ENCODE results near the gene ADGRG6. TPM values are rescaled to one million over a fixed set of nuclear protein-coding genes. Genes with fewer than 3 reads are reported as not detected.

Gene ADGRG6
- total and polyA plus RNA-seq, 2 of the 8 experiments (the other 6 are each of a cell fraction or from before 2014, with no cell fraction given): 1.1 to 6.2 TPM

GRCh38 chr6:142321451-142321850, 19.6 kb downstream of the ADGRG6 start:
- FAIRE-seq: no peak
- TF ChIP-seq JUND (IDR thresholded peaks at IDR 0.05; ENCODE audit: low read length): no peak
- no peak for TF ChIP-seq SP4 (IDR thresholded peaks at IDR 0.05; ENCODE audit: low read length)
- no peak for TF ChIP-seq YY1 (IDR thresholded peaks at IDR 0.05; ENCODE audit: low read depth, low read length)
- TF ChIP-seq, protein P1, sequence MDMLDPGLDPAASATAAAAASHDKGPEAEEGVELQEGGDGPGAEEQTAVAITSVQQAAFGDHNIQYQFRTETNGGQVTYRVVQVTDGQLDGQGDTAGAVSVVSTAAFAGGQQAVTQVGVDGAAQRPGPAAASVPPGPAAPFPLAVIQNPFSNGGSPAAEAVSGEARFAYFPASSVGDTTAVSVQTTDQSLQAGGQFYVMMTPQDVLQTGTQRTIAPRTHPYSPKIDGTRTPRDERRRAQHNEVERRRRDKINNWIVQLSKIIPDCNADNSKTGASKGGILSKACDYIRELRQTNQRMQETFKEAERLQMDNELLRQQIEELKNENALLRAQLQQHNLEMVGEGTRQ (IDR thresholded peaks at IDR 0.05; ENCODE audit: low read length): no peak
- TF ChIP-seq ATF3 (IDR thresholded peaks at IDR 0.05; ENCODE audit: insufficient read depth, low read depth, low read length): no peak
- no peak for TF ChIP-seq SIX5 (IDR thresholded peaks at IDR 0.05; ENCODE audit: low read depth, low read length)
- no peak for TF ChIP-seq RXRA (IDR thresholded peaks at IDR 0.05; ENCODE audit: insufficient read depth, low read depth, low read length)
- no peak for TF ChIP-seq CBX5 (IDR thresholded peaks at IDR 0.05; ENCODE audit: low read depth, low read length)
- no peak for TF ChIP-seq BCL11A (IDR thresholded peaks at IDR 0.05; ENCODE audit: low read depth in 2 of 2, low read length in 2 of 2)
- no peak for TF ChIP-seq BACH1 (IDR thresholded peaks at IDR 0.05; ENCODE audit: low read length)
- TF ChIP-seq RBBP5 (IDR thresholded peaks at IDR 0.05; ENCODE audit: borderline replicate concordance, low read depth, low read length): no peak
- TF ChIP-seq CBX8 (IDR thresholded peaks at IDR 0.05; ENCODE audit: borderline replicate concordance, low read depth, low read length): no peak
- no peak for TF ChIP-seq E2F6 (IDR thresholded peaks at IDR 0.05)

More at GRCh38 chr6:142321451-142321850, 19.6 kb downstream of the ADGRG6 start:
- H2BK12ac ChIP-seq (ENCODE audit: low read depth, low read length): no peak overlapping the region
- no peak overlapping the region for H3K9ac ChIP-seq (replicated peaks in 1 of 4; ENCODE audit: extremely low read depth in 1 of 4, low read depth in 3 of 4, low read length in 3 of 4)
- no peak overlapping the region for H3K27ac ChIP-seq (ENCODE audit: low read depth, low read length)
- H3K23ac ChIP-seq (ENCODE audit: insufficient read length): no peak overlapping the region
- H3K79me1 ChIP-seq (ENCODE audit: low read depth, low read length): no peaks in the 10 kb centered on the region; the same call in 1 of the 2 replicates
- WGBS, 2 experiments (ENCODE audit: extremely low coverage in 1 of 2, insufficient coverage in 1 of 2, insufficient read length in 1 of 2, insufficient replicate concordance in 2 of 2, low coverage in 1 of 2, low lambda C conversion rate in 2 of 2, missing lambda C conversion rate in 1 of 2): 96% methylated on average over 3 of the region's 3 CpGs; no CpG with 5 or more reads in 1 of the 2 experiments
- H2AFZ ChIP-seq (ENCODE audit: low read length): no peak overlapping the region
- H2BK120ac ChIP-seq (replicated peaks; ENCODE audit: low read depth, low read length): no peak overlapping the region
- no peak overlapping the region for H4K5ac ChIP-seq (ENCODE audit: insufficient read length, low read depth, low read length)
- H4K20me1 ChIP-seq (replicated peaks in 1 of 2; ENCODE audit: control insufficient read depth in 1 of 2, insufficient read depth in 2 of 2, low read length in 2 of 2): no peaks in the 10 kb centered on the region
- H3K56ac ChIP-seq (replicated peaks; ENCODE audit: insufficient read length, low read depth, low read length): no peak overlapping the region
- no peak overlapping the region for H3K4ac ChIP-seq (replicated peaks; ENCODE audit: insufficient read length, low read depth, low read length)
- no peaks in the 10 kb centered on the region for H3K27me3 ChIP-seq (replicated peaks in 1 of 4; ENCODE audit: control insufficient read depth in 3 of 4, extremely low read depth in 1 of 4, insufficient read depth in 3 of 4, low read length in 3 of 4)
- no peaks in the 10 kb centered on the region for H3K9me3 ChIP-seq (ENCODE audit: insufficient read depth in 2 of 2, low read depth in 1 of 2, low read length in 1 of 2)
- no peak for DNase-seq (ENCODE audit: low read depth in 1 of 2, low spot score in 2 of 2)
- no peak overlapping the region for H4K91ac ChIP-seq (replicated peaks; ENCODE audit: insufficient read length, low read length)
- no peak overlapping the region for H4K8ac ChIP-seq (ENCODE audit: extremely low read depth, insufficient read depth, low read length)
- no peak overlapping the region for H3K4me2 ChIP-seq (ENCODE audit: insufficient read depth in 1 of 2, low read depth in 2 of 2, low read length in 2 of 2)
- H2BK15ac ChIP-seq (ENCODE audit: low read length): no peak overlapping the region
- H3K18ac ChIP-seq (ENCODE audit: extremely low read depth, low read length): no peak overlapping the region
- no peaks in the 10 kb centered on the region for H3K36me3 ChIP-seq (ENCODE audit: control insufficient read depth in 2 of 4, insufficient read depth in 4 of 4, low read length in 3 of 4)
- no peaks in the 10 kb centered on the region for H3K23me2 ChIP-seq (ENCODE audit: low read depth, low read length)
- no peaks in the 10 kb centered on the region for H3K79me2 ChIP-seq (ENCODE audit: control insufficient read depth in 1 of 2, insufficient read depth in 2 of 2, low read length in 2 of 2)
- no peak overlapping the region for H2AK5ac ChIP-seq (ENCODE audit: low read depth, low read length)
- ChIA-PET POLR2A (ENCODE audit: partially characterized antibody) (no interaction called here), CTCF (ENCODE audit: partially characterized antibody) (interaction anchor here (1.3 kb wide), 1 partner anchor 67 kb away, joined by 4 read pairs; no protein-coding TSS in a partner anchor)
- no peak overlapping the region for H2BK5ac ChIP-seq (ENCODE audit: low read depth, low read length)
- no peak overlapping the region for H3K4me3 ChIP-seq (ENCODE audit: extremely low read depth in 1 of 4, insufficient read depth in 2 of 4, low read depth in 3 of 4, low read length in 4 of 4)
- peaks cover 0 to 2% (median 0%) of the 10 kb centered on the region in 4 experiments; a peak in 1 of 7 replicates for H3K4me1 ChIP-seq (replicated peaks in 1 of 4; ENCODE audit: control insufficient read depth in 3 of 4, insufficient read depth in 4 of 4, low read length in 3 of 4)
- no peak overlapping the region for H3K14ac ChIP-seq (ENCODE audit: insufficient read length)
- no peak overlapping the region for H2BK20ac ChIP-seq (ENCODE audit: low read length)

Measured in H1 (cell line).